ENCODE data around the gene CACNB1.

Gene CACNB1

GRCh38 chr17:39150795-39151149 lies 46.7 kb downstream of the CACNB1 start:
- H3K79me2 ChIP-seq (ENCODE audit: low read length): no peaks in the 10 kb centered on the region
- no peaks in the 10 kb centered on the region for H4K20me1 ChIP-seq (ENCODE audit: insufficient read depth, low read length)
- peaks cover 15% of the 10 kb centered on the region for H3F3A ChIP-seq (ENCODE audit: insufficient read depth, low read length)
- H3K27me3 ChIP-seq (replicated peaks; ENCODE audit: insufficient read depth, low read length): peaks cover 22% of the 10 kb centered on the region
- no peak overlapping the region for H3K27ac ChIP-seq (ENCODE audit: low read length)
- H3K4me2 ChIP-seq (ENCODE audit: low read depth, low read length): no peak overlapping the region
- H3K9me3 ChIP-seq (replicated peaks; ENCODE audit: insufficient read depth, low read length): no peaks in the 10 kb centered on the region
- TF ChIP-seq, protein P1, sequence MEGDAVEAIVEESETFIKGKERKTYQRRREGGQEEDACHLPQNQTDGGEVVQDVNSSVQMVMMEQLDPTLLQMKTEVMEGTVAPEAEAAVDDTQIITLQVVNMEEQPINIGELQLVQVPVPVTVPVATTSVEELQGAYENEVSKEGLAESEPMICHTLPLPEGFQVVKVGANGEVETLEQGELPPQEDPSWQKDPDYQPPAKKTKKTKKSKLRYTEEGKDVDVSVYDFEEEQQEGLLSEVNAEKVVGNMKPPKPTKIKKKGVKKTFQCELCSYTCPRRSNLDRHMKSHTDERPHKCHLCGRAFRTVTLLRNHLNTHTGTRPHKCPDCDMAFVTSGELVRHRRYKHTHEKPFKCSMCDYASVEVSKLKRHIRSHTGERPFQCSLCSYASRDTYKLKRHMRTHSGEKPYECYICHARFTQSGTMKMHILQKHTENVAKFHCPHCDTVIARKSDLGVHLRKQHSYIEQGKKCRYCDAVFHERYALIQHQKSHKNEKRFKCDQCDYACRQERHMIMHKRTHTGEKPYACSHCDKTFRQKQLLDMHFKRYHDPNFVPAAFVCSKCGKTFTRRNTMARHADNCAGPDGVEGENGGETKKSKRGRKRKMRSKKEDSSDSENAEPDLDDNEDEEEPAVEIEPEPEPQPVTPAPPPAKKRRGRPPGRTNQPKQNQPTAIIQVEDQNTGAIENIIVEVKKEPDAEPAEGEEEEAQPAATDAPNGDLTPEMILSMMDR (IDR thresholded peaks at IDR 0.05; ENCODE audit: low read length): no peak
- TF ChIP-seq EZH2phosphoT487 (IDR thresholded peaks at IDR 0.05; ENCODE audit: low read length): no peak
- TF ChIP-seq EZH2 (optimal IDR thresholded peaks at IDR 0.05; ENCODE audit: low read depth, low read length): no peak
- H3K9ac ChIP-seq (ENCODE audit: low read length): no peak overlapping the region
- no peak for DNase-seq
- no peaks in the 10 kb centered on the region for H3K9me2 ChIP-seq (replicated peaks; ENCODE audit: insufficient read depth, low read length)
- peaks cover 6% of the 10 kb centered on the region for H3K4me1 ChIP-seq (ENCODE audit: low read length)
- H3K4me3 ChIP-seq (ENCODE audit: low read length): no peak overlapping the region
- H2AFZ ChIP-seq (ENCODE audit: low read length): no peak overlapping the region
- H3K36me3 ChIP-seq (replicated peaks; ENCODE audit: insufficient read depth, low read length): no peaks in the 10 kb centered on the region

DNA sequence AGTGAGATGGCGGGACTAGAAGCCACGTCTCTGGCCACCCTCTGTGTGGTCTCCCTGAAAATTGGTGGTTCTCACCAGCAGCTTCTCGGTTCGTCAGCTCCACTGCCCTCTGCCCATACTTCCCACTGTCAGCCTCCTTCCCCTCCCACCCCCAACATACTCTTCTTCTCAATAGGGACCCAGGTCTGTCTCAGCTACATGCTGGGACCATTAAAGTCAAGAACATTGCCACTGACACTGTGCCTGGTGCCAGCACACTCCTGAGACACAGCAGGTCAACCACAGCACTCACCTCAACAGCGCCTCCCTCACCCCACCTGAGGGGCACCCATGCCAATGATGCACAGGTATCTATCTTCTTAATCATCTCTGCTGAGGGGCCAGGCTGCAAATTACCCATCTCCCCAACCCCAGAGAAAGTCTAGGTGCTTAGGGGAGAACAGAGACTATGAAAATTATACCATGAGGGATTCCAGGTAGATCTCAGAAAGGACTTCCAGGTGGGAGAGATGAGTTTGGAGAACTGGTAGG lies 47.3 kb downstream of the CACNB1 start:
- no peak overlapping the region for H3K4me2 ChIP-seq (ENCODE audit: low read depth, low read length)
- no peaks in the 10 kb centered on the region for H3K9me3 ChIP-seq (replicated peaks; ENCODE audit: insufficient read depth, low read length)
- H3K27ac ChIP-seq (ENCODE audit: low read length): no peak overlapping the region
- DNase-seq: no peak
- peaks cover 22% of the 10 kb centered on the region for H3K27me3 ChIP-seq (replicated peaks; ENCODE audit: insufficient read depth, low read length)
- no peak for TF ChIP-seq EZH2 (optimal IDR thresholded peaks at IDR 0.05; ENCODE audit: low read depth, low read length)
- TF ChIP-seq EZH2phosphoT487 (IDR thresholded peaks at IDR 0.05; ENCODE audit: low read length): no peak
- TF ChIP-seq, protein P1 (IDR thresholded peaks at IDR 0.05; ENCODE audit: low read length): no peak
- H3K9me2 ChIP-seq (replicated peaks; ENCODE audit: insufficient read depth, low read length): no peaks in the 10 kb centered on the region
- H2AFZ ChIP-seq (ENCODE audit: low read length): no peak overlapping the region
- H3K79me2 ChIP-seq (ENCODE audit: low read length): no peaks in the 10 kb centered on the region
- H3K4me1 ChIP-seq (ENCODE audit: low read length): peaks cover 6% of the 10 kb centered on the region
- no peaks in the 10 kb centered on the region for H3K36me3 ChIP-seq (replicated peaks; ENCODE audit: insufficient read depth, low read length)
- H3K9ac ChIP-seq (ENCODE audit: low read length): no peak overlapping the region
- H3F3A ChIP-seq (ENCODE audit: insufficient read depth, low read length): peaks cover 15% of the 10 kb centered on the region
- H3K4me3 ChIP-seq (ENCODE audit: low read length): no peak overlapping the region
- no peaks in the 10 kb centered on the region for H4K20me1 ChIP-seq (ENCODE audit: insufficient read depth, low read length)

DNA sequence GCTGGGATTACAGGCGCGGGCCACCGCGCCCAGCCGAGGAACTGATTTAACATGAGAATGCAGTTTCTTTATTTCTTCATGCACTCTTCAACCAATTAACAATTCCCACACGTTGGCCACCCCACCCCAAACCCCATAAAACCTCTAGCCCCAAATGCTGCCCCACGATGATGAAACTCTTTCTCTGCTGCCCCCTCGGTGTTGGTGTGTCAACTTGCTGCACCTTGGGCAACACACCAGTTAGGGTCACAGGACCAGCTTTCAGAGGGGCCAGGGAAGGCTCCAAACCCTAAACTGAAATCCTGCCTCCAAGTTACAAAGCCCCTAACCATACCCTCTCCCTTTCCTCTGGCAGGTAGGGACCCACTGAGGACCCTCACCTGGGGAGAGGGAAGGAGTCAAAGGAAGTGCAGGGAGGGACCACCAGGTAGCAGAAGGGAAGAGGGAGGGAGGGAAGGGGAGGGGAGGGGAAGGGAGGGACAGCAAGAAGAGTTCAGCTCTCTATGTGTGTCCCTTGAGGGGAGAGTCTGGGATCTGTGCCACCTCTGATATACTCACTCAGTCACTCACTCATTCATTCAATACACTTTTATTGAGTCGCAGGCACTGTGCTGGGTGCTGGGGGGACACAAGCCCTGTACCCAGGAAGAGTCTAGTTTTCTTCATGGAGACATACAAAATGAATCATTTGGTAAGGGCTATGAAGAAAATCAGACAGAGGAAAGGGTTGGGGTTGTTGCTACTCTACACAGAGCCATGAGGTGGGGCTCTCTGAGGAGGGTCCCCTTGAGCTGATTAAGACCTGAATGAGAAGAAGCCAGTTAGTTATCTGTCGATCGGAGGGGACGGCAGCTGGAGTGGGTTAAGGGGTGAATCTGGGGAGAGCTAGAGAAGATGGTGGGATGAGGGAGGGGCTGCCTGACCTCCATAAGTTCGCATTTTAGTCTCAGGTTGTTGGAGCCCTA lies 50.0 kb downstream of the CACNB1 start:
- Histone ChIP-seq H3K9me2 (replicated peaks; ENCODE audit: insufficient read depth, low read length) (no peaks in the 10 kb centered on the region), H3K27ac (ENCODE audit: low read length) (no peak overlapping the region), H3K4me3 (ENCODE audit: low read length) (no peak overlapping the region), H3K36me3 (replicated peaks; ENCODE audit: insufficient read depth, low read length) (no peaks in the 10 kb centered on the region), H3K27me3 (replicated peaks; ENCODE audit: insufficient read depth, low read length) (peaks cover 22% of the 10 kb centered on the region), H4K20me1 (ENCODE audit: insufficient read depth, low read length) (no peaks in the 10 kb centered on the region), H3K9me3 (replicated peaks; ENCODE audit: insufficient read depth, low read length) (no peaks in the 10 kb centered on the region), H2AFZ (ENCODE audit: low read length) (no peak overlapping the region), H3K4me1 (ENCODE audit: low read length) (peaks cover 5% of the 10 kb centered on the region), H3K79me2 (ENCODE audit: low read length) (no peaks in the 10 kb centered on the region), H3F3A (ENCODE audit: insufficient read depth, low read length) (no peaks in the 10 kb centered on the region), H3K4me2 (ENCODE audit: low read depth, low read length) (no peak overlapping the region), H3K9ac (ENCODE audit: low read length) (no peak overlapping the region)
- DNase-seq: no peak
- TF ChIP-seq, protein P1 (IDR thresholded peaks at IDR 0.05; ENCODE audit: low read length): no peak
- TF ChIP-seq EZH2phosphoT487 (IDR thresholded peaks at IDR 0.05; ENCODE audit: low read length) (no peak), EZH2 (optimal IDR thresholded peaks at IDR 0.05; ENCODE audit: low read depth, low read length) (no peak)
